PC-3 (cell line): ENCODE data around the gene PHYKPL.

ENCODE experiments used
- EZH2 ChIP-seq: fragments of 300-600 bp; sonication (generic); IDR thresholded peaks from one replicate; pipeline ENCODE4 v1.6.1; 2017; ENCODE audit warnings: antibody characterized with exemption, mild to moderate bottlenecking, low read length; ENCODE audit not compliant: unreplicated experiment
- EZH2phosphoT487 ChIP-seq: fragments of 300-600 bp; sonication (generic); IDR thresholded peaks from 2 replicates; pipeline ENCODE4 v1.6.1; 2018; ENCODE audit warnings: mild to moderate bottlenecking, antibody characterized with exemption, low read length, borderline replicate concordance
- TF ChIP-seq, protein P1 (sequence below): fragments of 300-600 bp; sonication (generic); conservative IDR thresholded peaks from 2 replicates; pipeline ENCODE4 v1.5.1; 2017; ENCODE audit warnings: antibody characterized with exemption, low read depth, mild to moderate bottlenecking, low read length

DNA sequence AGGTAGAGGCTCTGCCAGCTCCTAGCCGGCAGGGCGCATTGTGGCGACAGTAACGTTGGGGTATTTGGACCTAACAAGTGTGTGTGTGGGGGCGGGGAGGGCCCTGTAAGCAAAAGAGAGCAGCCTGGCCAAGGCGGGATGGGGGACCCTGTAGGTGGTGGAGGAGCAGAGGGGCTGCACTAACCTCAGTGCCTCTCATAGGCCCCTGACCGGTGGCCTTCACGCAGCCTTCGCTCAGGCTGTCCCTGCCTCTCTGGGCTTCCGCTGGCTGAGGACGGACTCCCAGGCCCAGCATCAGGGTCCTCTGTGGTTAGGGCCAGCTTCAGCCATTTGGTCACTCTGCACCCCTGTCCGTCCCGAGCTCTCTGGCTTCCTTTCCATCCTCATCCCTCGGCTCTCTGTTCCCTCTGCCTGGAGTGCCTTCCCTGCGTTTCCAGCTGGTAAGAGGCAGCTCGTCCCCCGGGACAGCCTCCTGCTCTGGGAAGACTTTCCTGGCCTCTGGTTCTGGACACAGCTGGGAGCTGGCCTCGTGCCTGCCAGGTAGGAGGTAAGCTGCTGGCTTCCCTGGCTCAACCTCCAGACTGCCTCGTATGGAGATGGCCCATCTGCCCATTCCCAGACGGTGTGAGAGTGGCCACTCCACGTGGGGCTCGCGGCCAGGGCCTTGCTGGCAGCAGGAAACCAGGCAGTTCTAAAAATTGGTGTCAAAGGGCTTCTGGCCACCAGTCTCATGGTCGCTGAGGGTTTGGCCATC is 39.3 kb upstream of the PHYKPL start:
- TF ChIP-seq, protein P1, sequence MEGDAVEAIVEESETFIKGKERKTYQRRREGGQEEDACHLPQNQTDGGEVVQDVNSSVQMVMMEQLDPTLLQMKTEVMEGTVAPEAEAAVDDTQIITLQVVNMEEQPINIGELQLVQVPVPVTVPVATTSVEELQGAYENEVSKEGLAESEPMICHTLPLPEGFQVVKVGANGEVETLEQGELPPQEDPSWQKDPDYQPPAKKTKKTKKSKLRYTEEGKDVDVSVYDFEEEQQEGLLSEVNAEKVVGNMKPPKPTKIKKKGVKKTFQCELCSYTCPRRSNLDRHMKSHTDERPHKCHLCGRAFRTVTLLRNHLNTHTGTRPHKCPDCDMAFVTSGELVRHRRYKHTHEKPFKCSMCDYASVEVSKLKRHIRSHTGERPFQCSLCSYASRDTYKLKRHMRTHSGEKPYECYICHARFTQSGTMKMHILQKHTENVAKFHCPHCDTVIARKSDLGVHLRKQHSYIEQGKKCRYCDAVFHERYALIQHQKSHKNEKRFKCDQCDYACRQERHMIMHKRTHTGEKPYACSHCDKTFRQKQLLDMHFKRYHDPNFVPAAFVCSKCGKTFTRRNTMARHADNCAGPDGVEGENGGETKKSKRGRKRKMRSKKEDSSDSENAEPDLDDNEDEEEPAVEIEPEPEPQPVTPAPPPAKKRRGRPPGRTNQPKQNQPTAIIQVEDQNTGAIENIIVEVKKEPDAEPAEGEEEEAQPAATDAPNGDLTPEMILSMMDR: no peak
- TF ChIP-seq EZH2 (no peak), EZH2phosphoT487 (no peak)
